Measurements from ENCODE around the gene BCAS3.

The BCAS3 gene

DNA sequence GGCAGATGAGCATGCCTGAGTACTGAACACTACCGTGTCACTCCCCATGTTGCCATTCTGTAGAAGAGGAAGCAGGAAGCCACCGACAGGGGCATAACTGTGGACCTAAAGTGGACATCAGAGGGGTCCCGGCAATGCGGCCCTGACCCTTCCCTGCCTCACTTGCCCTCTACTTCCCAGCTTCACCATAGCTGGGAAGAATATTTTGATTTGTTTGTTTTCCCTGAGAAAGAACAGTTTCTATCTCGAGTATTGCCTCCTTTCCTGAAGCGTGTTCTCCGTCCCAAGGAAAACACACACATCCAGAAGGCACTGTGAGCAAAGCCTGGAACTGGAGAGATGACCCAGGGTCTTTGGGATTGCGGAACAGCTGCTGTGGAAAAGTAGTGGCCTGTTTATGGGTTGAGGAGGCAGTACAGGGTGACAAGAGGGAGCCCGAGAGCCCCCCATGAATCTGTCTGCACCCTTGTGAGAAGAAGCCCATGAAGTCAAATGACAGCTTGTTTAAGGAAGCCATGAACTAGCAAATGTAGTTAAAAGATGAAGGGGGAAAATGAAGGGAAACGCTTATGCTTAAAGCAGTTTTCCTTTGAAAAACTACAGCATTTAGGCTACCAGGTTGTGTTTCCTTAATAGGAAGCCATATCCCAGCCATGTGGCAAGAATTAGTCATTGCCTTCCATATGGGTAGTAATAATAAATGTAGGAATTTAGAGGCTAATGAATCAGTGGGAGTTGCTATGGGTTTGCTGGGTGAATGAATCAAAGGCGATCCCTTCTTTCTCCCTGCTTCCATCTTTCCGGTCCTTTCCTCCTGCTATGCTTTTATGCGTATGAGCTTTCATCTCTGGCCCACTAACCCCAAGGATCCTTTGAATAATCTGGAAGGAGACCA is 632.0 kb downstream of the BCAS3 start:
- DNase-seq, result no peak

DNA sequence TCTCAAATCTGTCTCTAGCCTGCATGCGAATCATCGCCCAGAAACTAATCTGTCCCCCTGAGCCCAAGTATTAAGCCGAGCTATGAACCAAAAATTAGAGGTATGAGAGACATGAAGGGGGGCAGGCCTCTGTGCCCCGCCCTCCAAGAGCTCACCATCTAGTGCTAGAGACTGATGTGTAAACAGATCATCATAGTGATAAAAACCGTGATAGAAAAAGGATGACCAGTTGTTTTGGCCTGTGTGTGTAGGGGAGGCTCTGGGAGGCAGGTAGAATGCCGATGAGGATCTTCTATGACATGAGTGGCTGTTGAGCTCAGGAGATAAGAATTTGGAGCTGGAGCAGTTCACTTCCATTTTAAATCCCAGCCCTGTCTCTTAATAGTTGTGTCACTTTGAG is 632.9 kb downstream of the BCAS3 start:
- DNase-seq, result no peak

DNA sequence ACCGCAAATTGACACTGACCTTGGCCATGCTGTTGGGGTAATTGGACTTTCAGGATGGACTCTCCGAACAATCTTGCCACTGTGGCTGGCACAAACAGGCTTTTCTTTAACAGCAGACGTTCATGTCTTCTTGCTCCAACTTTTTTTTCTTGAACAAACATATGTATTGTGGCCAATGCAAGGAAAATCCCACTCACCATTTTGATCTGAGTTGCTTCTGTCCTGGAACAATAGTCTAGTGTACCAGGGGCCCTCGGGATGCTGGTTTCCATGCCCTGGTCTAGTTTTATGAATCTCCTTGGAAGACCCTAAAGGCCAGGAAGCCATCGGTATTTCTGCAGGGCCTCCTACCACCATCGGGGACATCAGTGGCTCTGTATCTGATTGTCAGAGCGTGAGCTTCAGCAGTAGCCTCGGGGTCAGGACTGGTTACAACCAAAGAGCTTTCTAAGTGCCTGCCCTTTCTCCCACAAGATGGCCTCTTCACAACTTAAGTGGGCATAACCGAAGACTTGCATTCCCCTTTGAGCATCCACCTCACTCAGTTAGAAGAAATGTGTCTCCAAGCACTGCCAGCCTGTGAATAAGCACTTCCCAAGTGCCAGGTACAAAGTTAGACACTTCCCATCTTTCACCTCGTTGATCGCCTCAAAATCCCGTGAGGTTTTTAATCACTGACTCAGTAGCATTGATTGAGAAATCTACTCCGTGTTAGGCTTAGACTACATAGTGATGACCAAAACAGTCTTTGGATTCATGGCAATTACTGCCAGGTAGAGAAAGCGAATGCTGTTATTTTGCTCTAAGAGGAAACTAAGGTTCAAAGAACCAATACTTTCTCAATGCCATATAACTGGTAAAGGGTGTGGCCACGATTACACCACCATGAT is 635.0 kb downstream of the BCAS3 start:
- no peak for DNase-seq

DNA sequence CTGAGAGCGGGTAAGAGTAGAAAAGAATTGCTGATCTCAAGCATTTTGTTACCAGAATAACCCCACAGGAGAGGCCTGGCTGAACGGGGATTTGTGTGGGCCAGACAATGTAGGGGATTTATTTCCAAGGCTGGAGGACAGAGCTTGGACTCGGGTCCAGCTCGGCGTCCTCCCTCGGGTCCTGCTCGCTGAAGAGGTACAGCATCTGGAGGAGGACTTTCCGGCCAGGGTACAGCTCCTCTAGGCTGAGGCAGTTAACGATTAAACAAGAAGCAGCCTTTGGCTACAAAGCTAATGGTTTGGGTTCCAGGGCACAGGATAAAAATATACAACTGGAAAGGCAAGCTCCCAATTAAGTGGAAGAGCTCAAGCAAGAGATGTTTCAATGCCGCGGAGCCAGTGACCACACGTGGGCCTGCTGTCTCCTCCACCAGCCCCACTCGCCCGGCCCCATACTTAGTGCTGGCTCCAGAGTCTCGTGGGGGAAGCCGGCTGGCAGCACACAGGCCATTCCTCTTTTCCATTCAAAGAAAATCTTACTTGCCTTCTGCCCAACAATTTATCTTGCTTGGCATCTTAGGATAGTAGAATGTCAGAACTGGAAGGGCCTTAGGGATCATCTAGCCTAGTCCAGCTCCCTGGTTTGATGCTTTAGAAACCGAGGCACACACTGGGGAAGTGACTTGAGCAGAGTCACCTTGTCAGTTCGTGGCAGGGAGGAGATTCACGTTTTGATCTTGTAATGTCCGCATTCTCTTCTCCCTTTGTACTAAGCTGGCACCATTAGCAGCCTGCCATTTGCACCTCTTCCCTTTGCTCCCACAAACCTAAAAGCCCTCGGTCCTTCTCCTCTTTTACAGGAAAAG is 636.0 kb downstream of the BCAS3 start:
- no peak for DNase-seq

DNA sequence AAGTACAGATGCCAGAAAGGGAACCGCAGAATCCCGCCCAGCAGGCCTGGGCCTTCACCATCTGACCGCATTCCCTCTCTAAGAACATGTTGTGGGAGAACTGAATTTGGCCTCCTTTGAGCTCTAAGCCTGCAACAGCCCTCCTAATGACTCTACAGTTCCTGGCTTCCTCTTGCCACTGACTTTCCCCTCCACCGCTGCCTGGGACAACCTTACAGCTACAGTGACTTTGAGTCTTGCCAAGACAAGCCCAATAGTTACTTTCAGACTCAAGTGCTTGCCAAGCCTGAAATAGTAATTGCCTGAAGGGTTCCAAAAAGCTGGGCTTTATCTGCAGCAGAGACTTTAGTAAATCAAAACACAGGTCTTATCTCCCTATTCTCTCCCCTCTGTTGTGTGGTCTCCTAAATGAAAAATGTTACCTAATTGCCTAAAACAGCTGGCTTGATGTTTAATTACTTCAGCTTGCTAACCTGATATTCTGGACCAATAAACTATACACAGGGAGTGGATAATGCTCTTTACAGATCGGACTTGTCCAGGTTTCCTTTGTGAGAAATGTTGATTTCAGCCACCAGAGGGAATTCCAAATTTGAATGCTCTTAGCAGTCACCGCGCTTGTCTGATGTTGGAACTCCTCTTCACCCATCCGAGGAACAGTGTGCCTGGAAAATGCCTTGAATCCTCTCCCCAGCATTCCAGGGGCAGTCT is 636.9 kb downstream of the BCAS3 start:
- DNase-seq, result no peak

DNA sequence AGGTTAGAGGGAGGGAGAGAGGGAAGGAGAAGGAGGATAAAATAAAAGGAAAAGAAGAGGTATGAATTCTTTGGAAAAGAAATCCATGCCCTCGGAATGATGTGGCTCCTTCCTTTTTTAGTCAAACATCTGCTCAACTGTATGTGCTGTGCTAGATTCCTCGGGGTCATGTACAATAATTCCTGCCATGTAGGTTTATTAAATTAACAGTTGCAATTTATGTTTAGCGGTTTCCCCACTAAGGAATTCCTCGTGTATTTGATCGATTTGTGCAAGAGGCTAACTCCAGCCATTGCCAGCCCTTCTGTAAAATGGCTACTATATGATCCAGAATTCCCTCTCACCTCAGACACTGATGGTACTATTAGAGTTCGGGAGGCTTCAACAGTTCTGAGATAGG is 639.0 kb downstream of the BCAS3 start:
- DNase-seq, result no peak

DNA sequence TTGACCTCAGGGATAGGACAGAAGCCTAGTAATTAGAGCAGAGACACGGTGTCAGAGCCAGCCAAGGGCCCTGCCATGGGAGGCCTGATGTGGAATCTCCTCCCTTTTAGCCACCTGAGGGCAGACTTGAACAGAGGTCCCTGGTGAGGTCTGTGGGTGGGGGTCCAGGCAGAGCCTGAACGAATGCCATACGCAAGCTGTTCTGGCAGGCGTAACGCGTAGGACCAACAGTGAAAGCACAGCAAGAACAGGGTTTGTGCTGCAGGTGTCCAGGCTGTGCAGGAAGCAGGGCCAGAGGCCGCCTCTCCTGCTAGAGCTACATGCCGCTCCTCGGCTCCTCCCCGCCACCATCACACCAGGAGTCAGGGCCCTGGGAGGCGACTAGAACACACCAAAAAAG is 640.1 kb downstream of the BCAS3 start:
- DNase-seq, result no peak

DNA sequence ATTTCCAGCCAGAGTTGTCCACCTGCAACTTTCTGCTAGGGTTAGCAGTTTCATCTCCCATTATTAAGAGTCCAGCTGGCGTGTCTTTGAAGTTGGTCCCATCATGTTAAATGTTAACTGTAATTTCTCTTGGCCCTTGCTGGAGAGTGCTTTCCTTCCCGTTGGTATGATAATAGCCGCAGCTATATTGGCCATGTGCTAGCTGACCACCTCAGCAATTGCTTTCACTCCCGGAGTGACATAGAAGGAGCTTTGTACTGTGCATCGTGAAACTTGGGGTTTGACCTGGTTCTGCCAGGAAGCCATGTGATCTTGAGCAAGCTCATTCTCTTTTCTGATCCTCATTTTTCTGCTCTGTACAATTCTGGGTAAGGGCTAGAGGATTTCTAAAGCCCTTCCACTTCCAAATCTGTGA is 641.0 kb downstream of the BCAS3 start:
- no peak for DNase-seq

DNA sequence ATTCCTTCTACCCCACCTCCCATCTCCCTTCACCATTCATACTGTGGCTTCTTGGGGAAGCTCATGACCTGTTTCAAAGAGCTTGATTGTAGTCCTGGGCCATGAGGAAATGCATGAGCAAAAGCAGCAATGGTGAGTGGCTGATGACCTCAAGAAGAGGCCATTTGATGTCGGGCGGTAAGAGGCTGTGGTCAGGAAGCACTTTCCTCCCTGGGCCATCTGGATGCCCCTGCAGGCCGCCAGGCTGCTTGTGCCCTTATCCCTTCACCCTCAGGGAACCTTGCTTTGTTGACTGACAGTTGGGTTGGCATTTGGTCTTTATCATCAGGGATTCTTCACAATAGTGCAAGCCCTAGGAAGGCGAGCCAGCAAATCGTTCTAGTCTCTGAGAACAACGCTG is 643.7 kb downstream of the BCAS3 start:
- DNase-seq, result no peak

DNA sequence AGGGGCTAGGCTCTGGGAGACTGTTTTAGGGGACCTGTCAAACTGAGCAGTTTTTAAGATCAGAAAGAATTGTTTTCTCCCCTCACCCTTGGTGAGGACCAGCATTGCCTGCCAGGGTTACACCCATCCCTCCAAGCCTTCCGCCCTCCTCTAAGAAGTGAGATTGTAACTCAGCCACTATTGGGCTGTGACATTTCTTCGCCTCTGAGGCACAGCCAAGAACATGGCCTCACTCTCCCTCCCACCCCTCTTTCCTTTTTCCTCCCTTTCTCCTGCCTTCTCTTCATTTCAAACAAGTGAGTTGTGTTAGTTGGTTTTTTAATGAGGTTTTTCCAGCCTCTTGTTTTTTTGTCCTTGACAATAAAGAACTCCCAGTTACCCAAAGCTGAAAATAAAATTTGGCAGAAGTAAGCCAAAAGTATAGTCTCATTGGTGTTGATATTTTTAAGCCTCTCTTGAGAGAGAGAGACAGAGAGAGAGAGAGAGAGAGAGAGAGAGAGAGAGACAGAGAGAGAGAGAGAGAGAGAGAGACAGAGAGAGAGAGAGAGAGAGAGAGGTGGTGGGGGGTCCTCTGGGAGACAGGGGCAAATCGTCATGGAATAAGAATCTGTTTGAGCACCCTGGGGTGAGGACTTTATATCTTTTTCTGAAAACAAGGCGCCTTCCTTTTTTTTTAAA is 644.8 kb downstream of the BCAS3 start:
- no peak for DNase-seq

DNA sequence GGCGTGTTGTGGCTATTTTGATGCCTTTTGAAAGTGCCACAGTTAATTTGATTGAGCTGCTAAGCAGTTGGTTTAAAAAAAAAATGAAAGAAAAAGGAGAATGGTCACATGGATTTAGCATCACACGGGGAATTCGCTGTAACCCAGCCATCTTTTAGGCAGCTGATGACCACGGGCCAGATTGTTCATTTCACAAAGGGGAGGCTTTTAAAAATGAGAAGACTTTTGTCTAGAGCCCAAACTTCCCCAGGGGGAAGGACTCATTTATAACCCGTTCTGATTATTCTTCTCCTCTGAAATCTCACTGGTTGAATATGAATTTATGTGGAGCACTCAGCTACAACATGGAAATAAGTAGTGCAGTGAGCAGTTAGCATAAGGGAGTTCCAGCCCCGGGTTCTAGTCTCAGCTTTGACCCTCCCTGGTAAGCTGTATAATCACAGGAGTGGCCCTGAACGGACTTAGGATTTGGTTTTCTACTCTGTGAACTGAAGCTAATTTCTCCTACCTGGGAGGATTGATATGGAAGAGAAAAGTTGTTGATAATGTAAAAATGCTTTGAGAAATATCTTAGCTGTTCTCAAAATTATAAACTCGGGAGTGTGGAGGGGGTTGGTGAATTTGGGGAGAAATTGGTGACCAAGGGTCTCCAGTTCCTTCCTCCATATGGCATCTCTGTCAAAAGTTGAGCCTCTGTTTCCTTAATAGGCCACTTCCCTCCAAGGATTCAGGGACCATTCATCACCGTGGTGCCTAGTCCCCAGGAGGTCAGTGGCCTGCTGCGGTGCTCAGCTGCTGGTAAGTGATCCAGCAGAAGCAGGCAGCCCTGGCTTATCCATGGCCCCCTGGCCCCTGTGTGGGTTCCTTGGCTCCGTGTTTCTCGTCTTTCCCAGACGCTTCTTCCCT is 645.6 kb downstream of the BCAS3 start:
- no peak for DNase-seq

DNA sequence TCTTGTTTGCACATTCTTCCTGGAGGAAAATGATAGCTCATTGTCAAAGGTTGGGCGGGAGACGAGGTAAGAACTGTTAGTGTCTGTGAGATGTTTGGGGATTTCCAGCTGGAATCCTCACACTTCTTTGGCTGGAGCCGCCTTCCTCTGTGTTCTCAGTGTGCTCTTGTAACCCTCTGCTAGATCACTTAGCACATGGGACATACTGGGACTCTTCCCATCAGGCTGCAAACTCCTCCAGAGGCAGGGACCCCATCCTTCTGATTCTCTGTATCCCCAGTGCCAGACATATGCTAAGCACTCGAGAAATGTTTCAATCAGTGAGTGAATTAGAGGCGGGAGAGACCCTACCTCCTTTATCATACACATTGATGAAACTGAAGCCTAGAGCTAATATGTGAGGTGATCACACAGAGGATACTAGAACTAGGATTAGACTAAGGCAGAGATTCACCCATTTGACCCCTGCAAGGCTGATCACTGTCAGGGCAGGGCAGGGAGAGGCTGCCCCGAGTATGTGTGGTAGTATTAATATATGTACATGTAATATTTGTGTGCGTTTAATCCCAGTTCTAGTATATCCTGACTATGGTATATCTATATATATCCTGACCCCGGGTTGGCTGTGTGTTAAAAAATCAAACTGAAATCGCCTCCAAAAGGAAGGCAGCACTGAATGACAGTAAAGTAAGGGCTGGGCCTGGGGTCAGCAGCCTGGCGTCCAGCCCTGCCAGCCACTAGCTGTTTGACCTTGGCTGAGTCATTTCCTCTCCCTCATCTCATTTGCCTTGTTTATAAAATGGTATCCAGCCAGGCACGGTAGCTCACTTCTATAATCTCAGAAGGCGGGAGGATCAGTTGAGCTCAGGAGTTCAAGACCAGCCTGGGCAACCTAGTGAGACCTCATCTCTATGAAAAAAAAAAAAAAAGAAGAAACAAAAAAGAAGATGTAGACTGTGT is 646.5 kb downstream of the BCAS3 start:
- DNase-seq, result no peak

DNA sequence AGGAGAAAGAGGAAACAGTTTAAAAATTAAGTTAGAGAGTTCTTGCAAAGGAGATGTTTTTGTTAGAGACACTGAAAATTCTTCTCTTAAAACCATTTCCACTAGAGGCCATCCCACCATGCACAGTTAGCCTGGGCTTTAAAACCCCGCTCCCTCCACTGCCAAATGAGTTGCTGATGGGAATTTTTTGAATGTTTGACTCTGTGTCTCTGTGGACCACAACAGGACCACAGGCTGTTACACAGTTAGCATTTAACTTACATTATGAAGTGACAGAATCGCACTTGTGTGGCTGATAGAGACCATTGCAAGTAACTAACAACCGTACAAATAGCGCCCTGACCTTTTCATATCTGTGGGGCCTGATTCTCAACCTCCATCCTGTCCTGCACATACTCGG is 647.3 kb downstream of the BCAS3 start:
- DNase-seq, result no peak

DNA sequence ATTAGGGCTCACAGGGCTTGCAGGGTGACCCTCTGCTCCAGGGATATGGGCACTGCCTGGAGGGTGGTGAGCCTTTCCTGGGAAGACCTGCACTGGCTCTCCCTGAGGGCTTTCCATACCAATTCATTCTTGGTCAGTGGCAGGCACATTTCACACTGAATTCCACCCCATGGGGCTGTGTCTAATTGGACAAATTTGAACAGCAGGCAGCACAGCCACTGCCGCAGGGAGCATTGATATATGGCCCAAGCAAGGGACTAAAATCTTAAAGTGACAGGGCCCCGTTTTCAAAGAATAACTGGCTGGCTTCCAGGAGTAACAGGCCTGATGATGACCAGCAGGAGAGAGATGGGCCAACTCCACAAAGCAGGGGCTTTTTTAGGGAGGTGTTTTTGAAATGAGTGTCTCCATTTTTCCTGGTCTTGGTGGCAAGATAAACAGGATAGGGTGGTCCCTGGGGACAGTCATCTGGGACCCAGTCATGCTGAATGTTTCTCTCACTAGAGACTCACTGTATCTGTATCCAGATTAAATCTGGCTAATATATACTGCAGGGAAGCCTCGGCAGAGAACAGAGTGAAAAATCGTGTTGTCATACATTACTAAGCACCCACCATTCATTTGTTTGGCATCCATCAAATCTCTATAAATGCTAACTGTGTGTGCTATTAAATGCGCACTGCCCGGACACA is 647.9 kb downstream of the BCAS3 start:
- DNase-seq, result no peak

DNA sequence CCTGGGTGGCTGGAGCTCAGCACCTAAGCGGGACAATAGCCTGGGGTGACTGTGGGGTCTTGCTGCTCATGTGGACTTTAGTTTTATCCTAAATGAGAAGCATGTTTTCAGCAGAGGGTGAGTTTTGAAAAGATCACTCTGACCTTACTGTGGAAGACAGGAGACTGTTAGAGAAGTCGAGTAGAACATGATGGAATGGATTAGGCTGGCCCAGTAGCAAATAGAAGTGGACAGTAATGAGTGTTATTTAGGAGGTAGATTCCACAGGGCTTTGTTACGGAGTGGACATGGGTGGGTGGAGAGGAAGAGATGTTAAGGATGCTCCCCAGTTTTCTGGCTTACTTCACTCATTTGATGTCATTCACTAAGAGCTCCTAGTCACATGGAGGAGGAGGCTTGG is 648.7 kb downstream of the BCAS3 start:
- DNase-seq, result no peak

DNA sequence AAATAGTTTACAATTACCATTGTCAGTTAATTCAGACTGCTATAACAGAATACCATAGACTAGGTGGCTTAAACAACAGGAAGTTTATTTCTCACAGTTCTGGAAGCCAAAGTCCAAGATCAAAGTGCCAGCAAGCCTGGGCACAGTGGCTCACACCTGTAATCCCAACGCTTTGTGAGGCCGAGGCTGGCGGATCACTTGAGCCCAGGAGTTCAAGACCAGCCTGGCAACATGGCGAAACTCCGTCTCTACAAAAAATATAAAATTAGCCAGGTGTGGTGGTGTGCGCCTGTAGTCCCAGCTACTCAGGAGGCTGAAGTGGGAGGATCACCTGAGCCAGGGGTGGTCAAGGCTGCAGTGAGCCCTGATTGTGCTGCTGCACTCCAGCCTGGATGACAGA is 650.7 kb downstream of the BCAS3 start:
- DNase-seq, result no peak

DNA sequence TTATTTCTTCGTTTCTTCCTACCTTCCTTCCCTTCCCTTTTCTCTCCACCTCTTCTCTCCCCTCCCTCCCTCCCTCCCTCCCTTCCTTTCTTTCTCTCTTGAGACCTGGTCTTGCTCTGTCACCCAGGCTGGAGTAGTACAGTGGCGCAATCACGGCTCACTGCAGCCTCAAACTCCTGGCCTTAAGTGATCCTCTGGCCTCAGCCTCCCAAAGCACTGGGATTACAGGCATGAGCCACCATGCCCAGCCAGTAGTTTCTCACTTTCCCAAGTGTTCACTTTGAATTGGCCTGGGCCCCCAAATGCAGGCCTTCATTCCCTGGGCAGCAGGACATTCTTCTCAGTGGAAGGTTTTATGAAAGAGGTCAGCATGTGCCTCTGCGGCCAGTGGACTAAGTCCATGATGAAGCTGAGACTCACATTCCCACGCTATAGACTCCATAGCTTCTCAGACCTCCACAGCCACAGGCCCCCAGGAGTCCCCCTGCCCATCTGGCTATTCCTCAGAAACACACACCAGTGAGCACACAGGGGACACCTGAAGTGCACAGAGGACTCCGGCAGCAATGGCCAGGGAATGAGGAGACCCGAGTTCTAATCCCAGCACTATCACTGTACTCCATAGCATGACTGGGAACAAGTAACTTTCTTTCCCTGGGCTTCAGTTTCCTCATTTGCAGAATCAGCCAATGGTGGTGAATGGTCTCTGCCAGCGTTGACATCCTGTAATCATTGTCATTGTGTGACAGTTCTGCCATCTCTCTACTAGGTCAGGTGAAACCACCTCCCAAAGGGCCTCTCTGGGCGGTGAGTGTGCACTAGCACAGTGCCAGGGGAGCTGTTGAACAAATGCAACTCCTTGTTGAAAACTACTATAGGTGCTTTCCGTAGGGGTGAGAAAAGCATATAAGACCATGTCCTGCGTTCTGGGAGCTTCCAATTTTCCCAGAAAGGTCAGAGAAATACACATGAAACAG is 652.8 kb downstream of the BCAS3 start:
- no peak for DNase-seq

DNA sequence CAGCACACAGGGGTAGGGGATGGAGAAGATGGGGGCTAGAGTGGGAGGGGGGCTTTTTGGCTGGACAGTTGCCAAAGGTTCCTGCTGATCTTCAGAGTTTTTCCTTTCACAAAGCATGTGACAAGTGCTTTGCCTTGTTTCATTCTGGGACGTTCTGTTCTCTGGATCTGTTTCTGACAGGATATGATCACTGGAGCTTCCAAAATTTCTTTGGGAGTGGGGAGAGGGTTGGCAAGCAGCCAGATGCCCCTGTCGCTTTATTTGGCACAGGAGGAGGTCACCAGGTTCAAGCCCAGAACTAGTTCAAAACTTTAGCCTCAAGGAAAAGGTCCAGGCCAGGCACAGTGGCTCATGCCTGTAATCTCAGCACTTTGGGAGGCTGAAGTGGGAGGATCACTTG is 653.5 kb downstream of the BCAS3 start:
- no peak for DNase-seq
